Urothelium cell line (cell line): ENCODE measurements around the gene WNT7B.

Source experiments
- DNase-seq: peaks from one replicate; pipeline ENCODE4 v3.0.0; 2011; ENCODE audit warnings: low spot score, mixed read lengths
- FAIRE-seq: peaks from 2 replicates; lab custom pipeline; 2011; peaks lifted over from hg19 to GRCh38; lab: Jason Lieb, UNC

The WNT7B gene

GRCh38 chr22:45960477-45961386 is 16.2 kb downstream of the WNT7B start:
- FAIRE-seq (no peak), DNase-seq (no peak)

- FAIRE-seq (no peak), DNase-seq (no peak)
Observed at GRCh38 chr22:45959719-45960476, 17.1 kb downstream of the WNT7B start.

- no peak for DNase-seq
- no peak for FAIRE-seq
Observed at GRCh38 chr22:45958971-45959370, 18.0 kb downstream of the WNT7B start.

- no peak for DNase-seq
- FAIRE-seq = no peak
Observed at GRCh38 chr22:45957826-45958225, 19.1 kb downstream of the WNT7B start.

GRCh38 chr22:45953178-45953577 is 23.8 kb downstream of the WNT7B start:
- FAIRE-seq (peak; percentile 86), DNase-seq (no peak)

GRCh38 chr22:45952553-45952952 is 24.4 kb downstream of the WNT7B start:
- DNase-seq (no peak), FAIRE-seq (no peak)

- FAIRE-seq (no peak), DNase-seq (no peak)
Observed at GRCh38 chr22:45952151-45952550, 24.8 kb downstream of the WNT7B start.

- no peak for DNase-seq
Observed at GRCh38 chr22:45949891-45950290, 27.1 kb downstream of the WNT7B start.

GRCh38 chr22:45949258-45949870 is 27.6 kb downstream of the WNT7B start:
- DNase-seq = no peak
- FAIRE-seq = peak; percentile 71

More at GRCh38 chr22:45949891-45950290, 27.1 kb downstream of the WNT7B start:
- FAIRE-seq = no peak

GRCh38 chr22:45948081-45948648 is 28.8 kb downstream of the WNT7B start:
- FAIRE-seq (peak; percentile 71), DNase-seq (no peak)

GRCh38 chr22:45946805-45947600 is 30.0 kb downstream of the WNT7B start:
- FAIRE-seq (no peak), DNase-seq (no peak)

- no peak for FAIRE-seq
- no peak for DNase-seq
Observed at GRCh38 chr22:45945621-45946106, 31.3 kb downstream of the WNT7B start.

- DNase-seq (no peak), FAIRE-seq (peak; percentile 100)
Observed at GRCh38 chr22:45942787-45943493, 34.0 kb downstream of the WNT7B start.

- FAIRE-seq = no peak
- no peak for DNase-seq
Observed at GRCh38 chr22:45942344-45942743, 34.6 kb downstream of the WNT7B start.

- FAIRE-seq (no peak), DNase-seq (no peak)
Observed at GRCh38 chr22:45938913-45939312, 38.0 kb downstream of the WNT7B start.

- no peak for FAIRE-seq
- DNase-seq = no peak
Observed at GRCh38 chr22:45937960-45938359, 39.0 kb downstream of the WNT7B start.

GRCh38 chr22:45935573-45935972 is 41.4 kb downstream of the WNT7B start:
- DNase-seq (no peak), FAIRE-seq (no peak)

- FAIRE-seq = peak; percentile 96
Observed at GRCh38 chr22:45934659-45935341, 42.2 kb downstream of the WNT7B start.

GRCh38 chr22:45934168-45934564 is 42.8 kb downstream of the WNT7B start:
- no peak for DNase-seq
- no peak for FAIRE-seq

More at GRCh38 chr22:45934659-45935341, 42.2 kb downstream of the WNT7B start:
- peak; percentile 92 for DNase-seq
